GM12878 (cell line): ENCODE data around the gene CTNNA3. TPM values are rescaled to one million over a fixed set of nuclear protein-coding genes. Genes with fewer than 3 reads are reported as not detected.

ENCODE experiments used
- ATAC-seq: fragments of 200-7000 bp; cut with Tn5 transposase; 3 replicates; pipeline ENCODE4 v1.9.1; 2020; ENCODE audit warnings: mild to moderate bottlenecking, moderate library complexity
- BruUV-seq: library from RNA; stranded (reverse); fragments of 400-500 nt; replicated peaks from 2 replicates; lab custom pipeline; 2021; lab: Mats Ljungman, UMichigan
- CTCF ChIA-PET: fragments of 300-600 bp; sonication (Branson Sonifier 250); formaldehyde crosslinking; extraction: SDS; loops from one replicate; lab custom pipeline; 2021; ENCODE audit warnings: inconsistent platforms; lab: Yijun Ruan, JAX
- POLR2A ChIA-PET: fragments of 350-600 bp; formaldehyde crosslinking; extraction: SDS; loops from one replicate; lab custom pipeline; 2021; ENCODE audit warnings: inconsistent platforms; lab: Charles Lee
- RAD21 ChIA-PET: fragments of 300-600 bp; sonication (Branson Sonifier 250); formaldehyde crosslinking; loops from one replicate; lab custom pipeline; 2023; ENCODE audit warnings: antibody characterized with exemption; ENCODE audit not compliant: unreplicated experiment; lab: Charles Lee
- SMC1A ChIA-PET: fragments of 300-600 bp; sonication (Branson Sonifier 250); formaldehyde crosslinking; loops from one replicate; lab custom pipeline; 2023; ENCODE audit not compliant: unreplicated experiment, uncharacterized antibody; lab: Charles Lee
- DNase-seq: peaks from one replicate; pipeline ENCODE4 v3.0.0-alpha.2; 2011; ENCODE audit warnings: low read depth, low spot score
- FAIRE-seq: peaks from 3 replicates; lab custom pipeline; 2011; peaks lifted over from hg19 to GRCh38; lab: Jason Lieb, UNC
- H2AFZ ChIP-seq: 2 replicates; pipeline ENCODE4 v1.6.0; 2011; ENCODE audit warnings: low read depth, low read length, control low read depth; ENCODE audit not compliant: control insufficient read depth
- H3K27ac ChIP-seq: 2 replicates; pipeline ENCODE4 v1.5.1; 2011; ENCODE audit warnings: control low read depth; ENCODE audit not compliant: control insufficient read depth, insufficient read depth
- H3K27me3 ChIP-seq, 2 experiments: replicated peaks in 1 of 2; 2 replicates each; pipeline versions ENCODE4 v1.6.0 to v1.6.1; 2011; ENCODE audit warnings: low read length in 1 of 2; ENCODE audit not compliant: control insufficient read depth in 2 of 2, insufficient read depth in 2 of 2
- H3K36me3 ChIP-seq, 2 experiments: 2 replicates each; pipeline ENCODE4 v1.5.1; 2011; ENCODE audit warnings: low read length in 1 of 2; ENCODE audit not compliant: control insufficient read depth in 2 of 2, insufficient read depth in 2 of 2
- H3K4me1 ChIP-seq: 2 replicates; pipeline ENCODE4 v1.6.1; 2011; ENCODE audit warnings: mild to moderate bottlenecking, low read length, moderate library complexity, mixed read lengths; ENCODE audit not compliant: control insufficient read depth, insufficient read depth
- H3K4me2 ChIP-seq: 2 replicates; pipeline ENCODE4 v1.6.0; 2011; ENCODE audit warnings: control low read depth; ENCODE audit not compliant: control insufficient read depth, insufficient read depth
- H3K4me3 ChIP-seq: fragments of 200-600 bp; sonication (generic); 2 replicates; pipeline ENCODE4 v1.5.1; 2016
- H3K79me2 ChIP-seq: 2 replicates; pipeline ENCODE4 v1.6.0; 2011; ENCODE audit warnings: low read length; ENCODE audit not compliant: control insufficient read depth, insufficient read depth
- H3K9ac ChIP-seq: 2 replicates; pipeline ENCODE4 v1.8.0; 2011; ENCODE audit warnings: low read length, control low read depth, mixed read lengths; ENCODE audit not compliant: control insufficient read depth, insufficient read depth
- H3K9me3 ChIP-seq: replicated peaks from 3 replicates; pipeline ENCODE4 v1.5.1; 2011; ENCODE audit warnings: mild to moderate bottlenecking, low read length; ENCODE audit not compliant: control insufficient read depth, insufficient read depth
- H4K20me1 ChIP-seq: 2 replicates; pipeline ENCODE4 v1.6.0; 2011; ENCODE audit not compliant: control insufficient read depth, insufficient read depth
- EGR1 ChIP-seq, 2 experiments: IDR thresholded peaks; 1 replicate in 1 of 2; 2 replicates in 1 of 2; pipeline ENCODE4 v1.6.1; 2011 to 2012; ENCODE audit warnings: low read depth in 2 of 2, low read length in 2 of 2, borderline replicate concordance in 1 of 2, mild to moderate bottlenecking in 1 of 2, moderate library complexity in 1 of 2
- IRF5 ChIP-seq: fragments of 450-650 bp; IDR thresholded peaks from 2 replicates; pipeline ENCODE4 v1.6.1; 2017; ENCODE audit warnings: borderline replicate concordance
- JUNB ChIP-seq: IDR thresholded peaks from 2 replicates; pipeline ENCODE4 v1.6.1; 2016; ENCODE audit warnings: antibody characterized with exemption, mild to moderate bottlenecking
- MEF2B ChIP-seq: fragments of 450-650 bp; IDR thresholded peaks from 2 replicates; pipeline ENCODE4 v1.6.1; 2018; ENCODE audit warnings: mild to moderate bottlenecking, moderate library complexity; ENCODE audit not compliant: partially characterized antibody, poor library complexity, severe bottlenecking
- MXI1 ChIP-seq: fragments of 150-350 bp; IDR thresholded peaks from 2 replicates; pipeline ENCODE4 v1.6.1; 2011; ENCODE audit warnings: low read depth, mild to moderate bottlenecking, inconsistent platforms, low read length, improper control_type of control experiment
- NFXL1 ChIP-seq: fragments of 450-650 bp; IDR thresholded peaks from 2 replicates; pipeline ENCODE4 v1.6.1; 2017; ENCODE audit warnings: antibody characterized with exemption, mild to moderate bottlenecking, borderline replicate concordance
- NFYA ChIP-seq: IDR thresholded peaks from 2 replicates; pipeline ENCODE4 v1.6.1; 2011; ENCODE audit warnings: low read depth, mild to moderate bottlenecking, low read length, improper control_type of control experiment, borderline replicate concordance
- PAX8 ChIP-seq: fragments of 450-650 bp; IDR thresholded peaks from 2 replicates; pipeline ENCODE4 v1.6.1; 2017; ENCODE audit warnings: mild to moderate bottlenecking, moderate library complexity
- PML ChIP-seq: IDR thresholded peaks from 2 replicates; pipeline ENCODE4 v1.6.1; 2012; ENCODE audit warnings: low read length, inconsistent platforms
- RUNX3 ChIP-seq: IDR thresholded peaks from 2 replicates; pipeline ENCODE4 v1.6.1; 2012; ENCODE audit warnings: low read length, inconsistent platforms
- SMC3 ChIP-seq: IDR thresholded peaks from 2 replicates; pipeline ENCODE4 v1.6.1; 2011; ENCODE audit warnings: low read length, improper control_type of control experiment, borderline replicate concordance
- WGBS: methylation state at CpG from one replicate; pipeline ENCODE4 v1.1.6; 2016; ENCODE audit warnings: low lambda C conversion rate; ENCODE audit not compliant: insufficient replicate concordance, insufficient coverage; ENCODE audit errors: missing lambda C conversion rate; 5-methylcytosine and 5-hydroxymethylcytosine counted together
- in situ Hi-C: fragments of 300-500 bp; cut with MboI; formaldehyde crosslinking; loops from 9 replicates; pipeline ENCODE4 v1.14.3; 2018; ENCODE audit warnings: mixed read lengths
- intact Hi-C: fragments of 100-400 bp; cut with micrococcal nuclease; formaldehyde crosslinking; loops from one replicate; pipeline ENCODE4 v1.14.2; 2022; ENCODE audit not compliant: unreplicated experiment
- polyA plus RNA-seq, 11 experiments: library from polyadenylated mRNA; depleted of rRNA in 4 of 11; unstranded in 6 of 11; stranded (reverse) in 5 of 11; fragments of >200 nt; fragmentation: Nextera tagmentation in 4 of 11; fragmentation: Illumina TruSeq in 1 of 11; extraction: Ambion mirVana in 4 of 11; extraction: Trizol in 1 of 11; gene quantifications; 1 replicate in 1 of 11; 2 replicates in 10 of 11; pipeline versions ENCODE4 v1.2.1 to v1.2.3, GENCODE V29; 2011 to 2016; ENCODE audit warnings: inconsistent platforms in 2 of 11, missing spikeins in 2 of 11, low read depth in 1 of 11
- total RNA-seq, 4 experiments: library from RNA; depleted of rRNA in 3 of 4; stranded (reverse); fragments of >200 nt in 3 of 4; fragmentation: Illumina TruSeq in 1 of 4; extraction: Trizol in 1 of 4; gene quantifications; 2 replicates each; pipeline versions ENCODE4 v1.2.1 to v1.2.3, GENCODE V29; 2013 to 2021
- TF ChIP-seq, protein P1 (sequence below): fragments of 450-650 bp; formaldehyde crosslinking; IDR thresholded peaks from 2 replicates; pipeline ENCODE4 v1.5.0; 2022; ENCODE audit warnings: mild to moderate bottlenecking, missing genetic modification characterization
- TF ChIP-seq, protein P2 (sequence below): IDR thresholded peaks from 2 replicates; pipeline ENCODE4 v1.6.1; 2011; ENCODE audit warnings: borderline replicate concordance, low read depth, mild to moderate bottlenecking, moderate library complexity, low read length; ENCODE audit not compliant: insufficient read depth, poor library complexity, severe bottlenecking
- TF ChIP-seq, protein P3 (sequence below): IDR thresholded peaks from 2 replicates; pipeline ENCODE4 v1.6.1; 2011; ENCODE audit warnings: borderline replicate concordance, low read depth, mild to moderate bottlenecking, moderate library complexity, mixed read lengths, low read length; ENCODE audit not compliant: insufficient read depth; ENCODE audit errors: extremely low read length

Gene CTNNA3
- total and polyA plus RNA-seq, 10 of the 15 experiments (the other 5 are each of a cell fraction or from before 2014, with no cell fraction given) = under 0.01 to 4.5 (median 0.22) TPM; not detected in 2

GRCh38 chr10:67261300-67261797 lies 434.6 kb downstream of the CTNNA3 start (continued):
- TF ChIP-seq, protein P1, sequence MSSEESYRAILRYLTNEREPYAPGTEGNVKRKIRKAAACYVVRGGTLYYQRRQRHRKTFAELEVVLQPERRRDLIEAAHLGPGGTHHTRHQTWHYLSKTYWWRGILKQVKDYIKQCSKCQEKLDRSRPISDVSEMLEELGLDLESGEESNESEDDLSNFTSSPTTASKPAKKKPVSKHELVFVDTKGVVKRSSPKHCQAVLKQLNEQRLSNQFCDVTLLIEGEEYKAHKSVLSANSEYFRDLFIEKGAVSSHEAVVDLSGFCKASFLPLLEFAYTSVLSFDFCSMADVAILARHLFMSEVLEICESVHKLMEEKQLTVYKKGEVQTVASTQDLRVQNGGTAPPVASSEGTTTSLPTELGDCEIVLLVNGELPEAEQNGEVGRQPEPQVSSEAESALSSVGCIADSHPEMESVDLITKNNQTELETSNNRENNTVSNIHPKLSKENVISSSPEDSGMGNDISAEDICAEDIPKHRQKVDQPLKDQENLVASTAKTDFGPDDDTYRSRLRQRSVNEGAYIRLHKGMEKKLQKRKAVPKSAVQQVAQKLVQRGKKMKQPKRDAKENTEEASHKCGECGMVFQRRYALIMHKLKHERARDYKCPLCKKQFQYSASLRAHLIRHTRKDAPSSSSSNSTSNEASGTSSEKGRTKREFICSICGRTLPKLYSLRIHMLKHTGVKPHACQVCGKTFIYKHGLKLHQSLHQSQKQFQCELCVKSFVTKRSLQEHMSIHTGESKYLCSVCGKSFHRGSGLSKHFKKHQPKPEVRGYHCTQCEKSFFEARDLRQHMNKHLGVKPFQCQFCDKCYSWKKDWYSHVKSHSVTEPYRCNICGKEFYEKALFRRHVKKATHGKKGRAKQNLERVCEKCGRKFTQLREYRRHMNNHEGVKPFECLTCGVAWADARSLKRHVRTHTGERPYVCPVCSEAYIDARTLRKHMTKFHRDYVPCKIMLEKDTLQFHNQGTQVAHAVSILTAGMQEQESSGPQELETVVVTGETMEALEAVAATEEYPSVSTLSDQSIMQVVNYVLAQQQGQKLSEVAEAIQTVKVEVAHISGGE = no peak
- no peak for TF ChIP-seq IRF5
- TF ChIP-seq EGR1 (IDR thresholded peaks at IDR 0.05; ENCODE audit: borderline replicate concordance in 1 of 2, low read depth in 2 of 2, low read length in 2 of 2) = no peak
- no peak for TF ChIP-seq PML
- TF ChIP-seq JUNB = no peak

GRCh38 chr10:67259319-67259929 lies 436.6 kb downstream of the CTNNA3 start:
- ChIA-PET CTCF (interaction anchor here (0.6 kb wide), 2 partner anchors 41 to 88 kb away, joined by 3 read pairs; no protein-coding TSS in a partner anchor), SMC1A (interaction anchor here (1.5 kb wide), 1 partner anchor 63 kb away, joined by 3 read pairs; no protein-coding TSS in a partner anchor), RAD21 (interaction anchor here (0.9 kb wide), 1 partner anchor 325 kb away, joined by 3 read pairs; no protein-coding TSS in a partner anchor), POLR2A (no interaction called here)
- Histone ChIP-seq H3K4me2 (no peak overlapping the region), H3K9me3 (no peaks in the 10 kb centered on the region), H3K4me1 (no peaks in the 10 kb centered on the region), H3K36me3 (no peaks in the 10 kb centered on the region), H4K20me1 (no peaks in the 10 kb centered on the region), H3K27me3 (no peaks in the 10 kb centered on the region; a peak in 1 of 4 replicates), H3K9ac (no peak overlapping the region), H3K27ac (no peak overlapping the region), H3K4me3 (no peak overlapping the region), H2AFZ (no peak overlapping the region), H3K79me2 (no peaks in the 10 kb centered on the region)
- 58% methylated on average over 4 of the region's 4 CpGs for whole genome bisulfite sequencing
- no TSS peak for BruUV-seq
- ATAC-seq (no peak), DNase-seq (no peak), FAIRE-seq (no peak)
- intact Hi-C loops (no loop called here), in situ Hi-C loops (no loop called here)
- TF ChIP-seq RUNX3 (no peak), SMC3 (no peak), MXI1 (no peak), NFXL1 (no peak), MEF2B (no peak), NFYA (no peak), PAX8 (no peak)
- TF ChIP-seq, protein P2, sequence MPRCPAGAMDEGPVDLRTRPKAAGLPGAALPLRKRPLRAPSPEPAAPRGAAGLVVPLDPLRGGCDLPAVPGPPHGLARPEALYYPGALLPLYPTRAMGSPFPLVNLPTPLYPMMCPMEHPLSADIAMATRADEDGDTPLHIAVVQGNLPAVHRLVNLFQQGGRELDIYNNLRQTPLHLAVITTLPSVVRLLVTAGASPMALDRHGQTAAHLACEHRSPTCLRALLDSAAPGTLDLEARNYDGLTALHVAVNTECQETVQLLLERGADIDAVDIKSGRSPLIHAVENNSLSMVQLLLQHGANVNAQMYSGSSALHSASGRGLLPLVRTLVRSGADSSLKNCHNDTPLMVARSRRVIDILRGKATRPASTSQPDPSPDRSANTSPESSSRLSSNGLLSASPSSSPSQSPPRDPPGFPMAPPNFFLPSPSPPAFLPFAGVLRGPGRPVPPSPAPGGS = no peak
- TF ChIP-seq, protein P3, sequence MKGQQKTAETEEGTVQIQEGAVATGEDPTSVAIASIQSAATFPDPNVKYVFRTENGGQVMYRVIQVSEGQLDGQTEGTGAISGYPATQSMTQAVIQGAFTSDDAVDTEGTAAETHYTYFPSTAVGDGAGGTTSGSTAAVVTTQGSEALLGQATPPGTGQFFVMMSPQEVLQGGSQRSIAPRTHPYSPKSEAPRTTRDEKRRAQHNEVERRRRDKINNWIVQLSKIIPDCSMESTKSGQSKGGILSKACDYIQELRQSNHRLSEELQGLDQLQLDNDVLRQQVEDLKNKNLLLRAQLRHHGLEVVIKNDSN = no peak
